ENCODE data around the gene CREB1. TPM values are rescaled to one million over a fixed set of nuclear protein-coding genes. Genes with fewer than 3 reads are reported as not detected.

The CREB1 gene
- total and polyA plus RNA-seq, 9 of the 15 experiments (the other 6 are each of a cell fraction or from before 2014, with no cell fraction given): 8.9 to 51.3 (median 19.5) TPM

DNA sequence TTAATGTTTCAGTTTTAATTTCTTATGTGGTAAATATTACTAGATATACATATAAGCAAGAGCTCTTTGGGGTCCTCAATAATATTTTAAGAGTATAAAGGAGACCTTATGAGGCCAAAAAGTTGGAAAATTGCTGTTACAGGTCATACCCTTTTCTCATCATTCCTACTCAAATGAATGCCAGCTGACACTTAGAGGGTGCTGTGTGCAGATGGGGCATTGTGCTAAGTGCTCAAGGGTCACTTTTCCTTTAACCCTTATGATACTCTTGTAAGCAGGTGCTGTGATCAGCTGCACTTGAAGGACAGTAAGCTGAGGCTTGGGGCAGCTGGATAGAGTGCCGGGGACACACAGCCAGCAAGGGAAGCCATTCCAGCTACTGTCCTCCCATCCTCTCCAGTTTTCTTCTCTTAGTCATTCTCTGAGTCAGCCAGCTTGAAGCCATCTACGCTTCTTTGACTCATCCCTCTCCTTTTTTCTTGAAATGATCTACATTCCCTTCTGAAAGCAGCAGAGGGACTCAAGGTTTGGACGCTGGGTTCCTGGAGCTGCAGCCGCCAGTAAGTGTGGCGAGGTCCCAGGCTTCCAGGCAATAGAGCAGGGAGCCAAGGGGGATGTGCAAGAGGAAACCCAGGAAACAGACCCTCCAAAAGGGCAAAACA is 42.0 kb upstream of the CREB1 start:
- no peak overlapping the region for H3K4me3 ChIP-seq
- no peaks in the 10 kb centered on the region for H4K20me1 ChIP-seq (replicated peaks; ENCODE audit: control insufficient read depth, insufficient read depth, low read length)
- WGBS (ENCODE audit: insufficient coverage, low coverage, missing lambda C conversion rate): 48% methylated on average over 2 of the region's 5 CpGs
- no peaks in the 10 kb centered on the region for H3K9me1 ChIP-seq (ENCODE audit: control insufficient read depth, insufficient read depth, low read length)
- in situ Hi-C loops (cut with MboI) (no loop called here), intact Hi-C loops (cut with micrococcal nuclease) (no loop called here)
- ChIA-PET CTCF (ENCODE audit: low intra/inter-chr PET ratio) (no interaction called here), POLR2A (interaction anchor here (0.6 to 0.8 kb wide), 3 partner anchors 15 to 438 kb away, joined by 3 read pairs; no protein-coding TSS in a partner anchor)
- DNase-seq (ENCODE audit: extremely low read depth in 1 of 4, low spot score in 3 of 4): peak in 1 of 4 experiments; percentile 13
- no peaks in the 10 kb centered on the region for H3K27me3 ChIP-seq (ENCODE audit: control insufficient read depth in 2 of 2, insufficient read depth in 2 of 2, low read length in 2 of 2)
- H3K4me2 ChIP-seq (ENCODE audit: insufficient read depth, low read length): no peak overlapping the region
- H3K36me3 ChIP-seq (ENCODE audit: control insufficient read depth, insufficient read depth, low read length): no peaks in the 10 kb centered on the region
- H3K79me2 ChIP-seq (ENCODE audit: control insufficient read depth, insufficient read depth, low read length): no peaks in the 10 kb centered on the region
- H3K27ac ChIP-seq (ENCODE audit: extremely low read depth, low read depth, low read length): no peak overlapping the region; the same call in 2 of the 3 replicates
- H3K4me1 ChIP-seq (replicated peaks in 1 of 2; ENCODE audit: control insufficient read depth in 2 of 2, insufficient read depth in 2 of 2, low read length in 2 of 2): peaks cover 0 to 17% of the 10 kb centered on the region in 2 experiments; a peak in 3 of 5 replicates
- ATAC-seq: no peak; the same call in 1 of the 3 replicates
- H2AFZ ChIP-seq (ENCODE audit: low read depth, low read length): no peak overlapping the region
- no TSS peak for BruUV-seq (replicated peaks)
- H3K9ac ChIP-seq (ENCODE audit: insufficient read depth in 1 of 2, low read depth in 2 of 2, low read length in 2 of 2): no peak overlapping the region
- no peak for FAIRE-seq
- no peaks in the 10 kb centered on the region for H3K9me3 ChIP-seq (replicated peaks; ENCODE audit: control insufficient read depth, insufficient read depth, low read depth, low read length)
- peak; percentile 54; the same call in 1 of the 2 replicates for TF ChIP-seq JUN (IDR thresholded peaks at IDR 0.05; ENCODE audit: borderline replicate concordance, low read depth, low read length)
- no peak for TF ChIP-seq JUN (CRISPR knock-in tag; IDR thresholded peaks at IDR 0.05; ENCODE audit: borderline replicate concordance)
- TF ChIP-seq, protein P1, sequence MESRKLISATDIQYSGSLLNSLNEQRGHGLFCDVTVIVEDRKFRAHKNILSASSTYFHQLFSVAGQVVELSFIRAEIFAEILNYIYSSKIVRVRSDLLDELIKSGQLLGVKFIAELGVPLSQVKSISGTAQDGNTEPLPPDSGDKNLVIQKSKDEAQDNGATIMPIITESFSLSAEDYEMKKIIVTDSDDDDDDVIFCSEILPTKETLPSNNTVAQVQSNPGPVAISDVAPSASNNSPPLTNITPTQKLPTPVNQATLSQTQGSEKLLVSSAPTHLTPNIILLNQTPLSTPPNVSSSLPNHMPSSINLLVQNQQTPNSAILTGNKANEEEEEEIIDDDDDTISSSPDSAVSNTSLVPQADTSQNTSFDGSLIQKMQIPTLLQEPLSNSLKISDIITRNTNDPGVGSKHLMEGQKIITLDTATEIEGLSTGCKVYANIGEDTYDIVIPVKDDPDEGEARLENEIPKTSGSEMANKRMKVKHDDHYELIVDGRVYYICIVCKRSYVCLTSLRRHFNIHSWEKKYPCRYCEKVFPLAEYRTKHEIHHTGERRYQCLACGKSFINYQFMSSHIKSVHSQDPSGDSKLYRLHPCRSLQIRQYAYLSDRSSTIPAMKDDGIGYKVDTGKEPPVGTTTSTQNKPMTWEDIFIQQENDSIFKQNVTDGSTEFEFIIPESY (CRISPR knock-in tag; IDR thresholded peaks at IDR 0.05): peak; percentile 85
- TF ChIP-seq, protein P2, sequence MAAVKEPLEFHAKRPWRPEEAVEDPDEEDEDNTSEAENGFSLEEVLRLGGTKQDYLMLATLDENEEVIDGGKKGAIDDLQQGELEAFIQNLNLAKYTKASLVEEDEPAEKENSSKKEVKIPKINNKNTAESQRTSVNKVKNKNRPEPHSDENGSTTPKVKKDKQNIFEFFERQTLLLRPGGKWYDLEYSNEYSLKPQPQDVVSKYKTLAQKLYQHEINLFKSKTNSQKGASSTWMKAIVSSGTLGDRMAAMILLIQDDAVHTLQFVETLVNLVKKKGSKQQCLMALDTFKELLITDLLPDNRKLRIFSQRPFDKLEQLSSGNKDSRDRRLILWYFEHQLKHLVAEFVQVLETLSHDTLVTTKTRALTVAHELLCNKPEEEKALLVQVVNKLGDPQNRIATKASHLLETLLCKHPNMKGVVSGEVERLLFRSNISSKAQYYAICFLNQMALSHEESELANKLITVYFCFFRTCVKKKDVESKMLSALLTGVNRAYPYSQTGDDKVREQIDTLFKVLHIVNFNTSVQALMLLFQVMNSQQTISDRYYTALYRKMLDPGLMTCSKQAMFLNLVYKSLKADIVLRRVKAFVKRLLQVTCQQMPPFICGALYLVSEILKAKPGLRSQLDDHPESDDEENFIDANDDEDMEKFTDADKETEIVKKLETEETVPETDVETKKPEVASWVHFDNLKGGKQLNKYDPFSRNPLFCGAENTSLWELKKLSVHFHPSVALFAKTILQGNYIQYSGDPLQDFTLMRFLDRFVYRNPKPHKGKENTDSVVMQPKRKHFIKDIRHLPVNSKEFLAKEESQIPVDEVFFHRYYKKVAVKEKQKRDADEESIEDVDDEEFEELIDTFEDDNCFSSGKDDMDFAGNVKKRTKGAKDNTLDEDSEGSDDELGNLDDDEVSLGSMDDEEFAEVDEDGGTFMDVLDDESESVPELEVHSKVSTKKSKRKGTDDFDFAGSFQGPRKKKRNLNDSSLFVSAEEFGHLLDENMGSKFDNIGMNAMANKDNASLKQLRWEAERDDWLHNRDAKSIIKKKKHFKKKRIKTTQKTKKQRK (IDR thresholded peaks at IDR 0.05; ENCODE audit: borderline replicate concordance, low read depth, low read length): no peak
- TF ChIP-seq, protein P3, sequence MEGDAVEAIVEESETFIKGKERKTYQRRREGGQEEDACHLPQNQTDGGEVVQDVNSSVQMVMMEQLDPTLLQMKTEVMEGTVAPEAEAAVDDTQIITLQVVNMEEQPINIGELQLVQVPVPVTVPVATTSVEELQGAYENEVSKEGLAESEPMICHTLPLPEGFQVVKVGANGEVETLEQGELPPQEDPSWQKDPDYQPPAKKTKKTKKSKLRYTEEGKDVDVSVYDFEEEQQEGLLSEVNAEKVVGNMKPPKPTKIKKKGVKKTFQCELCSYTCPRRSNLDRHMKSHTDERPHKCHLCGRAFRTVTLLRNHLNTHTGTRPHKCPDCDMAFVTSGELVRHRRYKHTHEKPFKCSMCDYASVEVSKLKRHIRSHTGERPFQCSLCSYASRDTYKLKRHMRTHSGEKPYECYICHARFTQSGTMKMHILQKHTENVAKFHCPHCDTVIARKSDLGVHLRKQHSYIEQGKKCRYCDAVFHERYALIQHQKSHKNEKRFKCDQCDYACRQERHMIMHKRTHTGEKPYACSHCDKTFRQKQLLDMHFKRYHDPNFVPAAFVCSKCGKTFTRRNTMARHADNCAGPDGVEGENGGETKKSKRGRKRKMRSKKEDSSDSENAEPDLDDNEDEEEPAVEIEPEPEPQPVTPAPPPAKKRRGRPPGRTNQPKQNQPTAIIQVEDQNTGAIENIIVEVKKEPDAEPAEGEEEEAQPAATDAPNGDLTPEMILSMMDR (IDR thresholded peaks at IDR 0.05 in 2 of 3, conservative IDR thresholded peaks at IDR 0.05 in 1 of 3; ENCODE audit: insufficient read depth in 2 of 3, low read depth in 1 of 3, low read length in 3 of 3): peak in 1 of 3 experiments; percentile 7; a peak in 1 of 6 replicates
- TF ChIP-seq, protein P4, sequence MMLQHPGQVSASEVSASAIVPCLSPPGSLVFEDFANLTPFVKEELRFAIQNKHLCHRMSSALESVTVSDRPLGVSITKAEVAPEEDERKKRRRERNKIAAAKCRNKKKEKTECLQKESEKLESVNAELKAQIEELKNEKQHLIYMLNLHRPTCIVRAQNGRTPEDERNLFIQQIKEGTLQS (IDR thresholded peaks at IDR 0.05): peak; percentile 68
- TF ChIP-seq, protein P4 (CRISPR knock-in tag; conservative IDR thresholded peaks at IDR 0.05): no peak
- no peak for TF ChIP-seq SMARCA4 (IDR thresholded peaks at IDR 0.05)
- TF ChIP-seq, protein P5, sequence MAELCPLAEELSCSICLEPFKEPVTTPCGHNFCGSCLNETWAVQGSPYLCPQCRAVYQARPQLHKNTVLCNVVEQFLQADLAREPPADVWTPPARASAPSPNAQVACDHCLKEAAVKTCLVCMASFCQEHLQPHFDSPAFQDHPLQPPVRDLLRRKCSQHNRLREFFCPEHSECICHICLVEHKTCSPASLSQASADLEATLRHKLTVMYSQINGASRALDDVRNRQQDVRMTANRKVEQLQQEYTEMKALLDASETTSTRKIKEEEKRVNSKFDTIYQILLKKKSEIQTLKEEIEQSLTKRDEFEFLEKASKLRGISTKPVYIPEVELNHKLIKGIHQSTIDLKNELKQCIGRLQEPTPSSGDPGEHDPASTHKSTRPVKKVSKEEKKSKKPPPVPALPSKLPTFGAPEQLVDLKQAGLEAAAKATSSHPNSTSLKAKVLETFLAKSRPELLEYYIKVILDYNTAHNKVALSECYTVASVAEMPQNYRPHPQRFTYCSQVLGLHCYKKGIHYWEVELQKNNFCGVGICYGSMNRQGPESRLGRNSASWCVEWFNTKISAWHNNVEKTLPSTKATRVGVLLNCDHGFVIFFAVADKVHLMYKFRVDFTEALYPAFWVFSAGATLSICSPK (IDR thresholded peaks at IDR 0.05; ENCODE audit: borderline replicate concordance): no peak
- no peak for TF ChIP-seq HMG20B (CRISPR knock-in tag; IDR thresholded peaks at IDR 0.05)

All from K562 (cell line).